GM18505 (cell line): ENCODE results near the gene TAX1BP3.
A peak's percentile ranks its signal among the peaks of the same experiment; 100 is the strongest.

Source experiments
- ATAC-seq: cut with Tn5 transposase; IDR thresholded peaks from one replicate; pipeline ENCODE4 v1.9.1; 2021; ENCODE audit not compliant: unreplicated experiment
- POLR2A ChIP-seq: IDR thresholded peaks from 4 replicates; pipeline ENCODE4 v1.6.1; 2011; ENCODE audit warnings: borderline replicate concordance; ENCODE audit not compliant: insufficient read depth, insufficient read length; ENCODE audit errors: extremely low read depth

Gene TAX1BP3

GRCh38 chr17:3636908-3637373 lies 31.4 kb downstream of the TAX1BP3 start:
- TF ChIP-seq POLR2A: no peak
- ATAC-seq: no peak

GRCh38 chr17:3636154-3636907 lies 32.0 kb downstream of the TAX1BP3 start, which contains the start of the genes CTNS and SHPK:
TSS of gene CTNS (plus strand) at chr17:3636760. CDS start at chr17:3640207, 3,447 bp downstream.
TSS of gene SHPK (minus strand) at chr17:3636250. CDS start at chr17:3636219, 31 bp downstream.
- TF ChIP-seq POLR2A: peak; percentile 81
- ATAC-seq: peak; percentile 91

DNA sequence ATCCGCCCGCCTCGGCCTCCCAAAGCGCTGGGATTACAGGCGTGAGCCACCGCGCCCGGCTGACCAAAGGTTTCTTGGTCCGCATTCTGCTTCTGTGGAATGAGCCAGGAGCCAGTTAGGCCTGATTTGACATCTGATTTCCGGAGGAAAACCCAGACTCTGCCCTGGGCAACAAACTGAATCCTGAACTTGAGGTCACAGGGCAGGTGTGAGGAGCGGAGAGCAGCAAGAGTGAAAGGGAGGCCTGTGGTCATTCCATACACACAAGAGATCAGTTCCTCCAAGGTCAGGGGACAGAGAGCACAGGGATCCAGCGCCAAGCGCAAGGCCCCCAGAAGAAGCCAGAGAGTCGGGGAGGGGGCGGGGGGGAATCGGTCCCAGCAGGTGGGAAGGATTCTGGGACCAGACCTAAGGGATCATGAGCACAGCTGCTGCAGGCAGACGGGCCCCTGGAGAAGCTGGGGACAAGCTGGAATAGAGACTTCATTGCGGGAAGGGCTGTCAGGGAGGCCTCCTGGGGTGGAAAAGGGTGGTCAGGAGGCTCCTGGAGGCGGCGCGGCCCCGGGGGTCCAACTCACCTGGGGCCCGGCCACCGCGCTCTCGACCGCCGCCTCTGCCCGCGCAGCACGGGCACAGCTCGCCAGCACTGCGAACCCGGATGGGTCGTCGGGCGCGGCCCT lies 32.8 kb downstream of the TAX1BP3 start:
- no peak for TF ChIP-seq POLR2A
- ATAC-seq: peak; percentile 26

DNA sequence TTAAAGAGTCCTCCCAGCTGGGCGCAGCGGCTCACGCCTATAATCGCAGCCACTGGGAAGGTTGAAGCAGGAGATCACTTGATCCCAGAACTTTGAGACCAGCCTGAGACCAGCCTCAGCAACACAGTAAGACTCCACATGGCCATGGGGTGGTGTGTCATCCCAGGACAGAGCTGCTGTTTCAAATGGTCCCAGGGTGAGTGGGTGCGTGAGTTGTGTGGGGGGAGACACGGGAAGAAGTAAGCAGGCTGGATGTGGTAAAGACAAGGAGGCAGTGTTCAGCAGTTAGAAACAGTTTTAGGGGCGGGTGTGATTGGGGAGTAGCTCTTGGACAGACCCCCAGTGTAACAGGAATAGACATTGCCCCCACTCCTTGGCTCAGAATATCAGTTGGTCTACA lies 36.1 kb downstream of the TAX1BP3 start:
- no peak for ATAC-seq
- TF ChIP-seq POLR2A: no peak

- no peak for ATAC-seq
- TF ChIP-seq POLR2A: no peak
Observed at GRCh38 chr17:3630781-3631180, 37.6 kb downstream of the TAX1BP3 start.

DNA sequence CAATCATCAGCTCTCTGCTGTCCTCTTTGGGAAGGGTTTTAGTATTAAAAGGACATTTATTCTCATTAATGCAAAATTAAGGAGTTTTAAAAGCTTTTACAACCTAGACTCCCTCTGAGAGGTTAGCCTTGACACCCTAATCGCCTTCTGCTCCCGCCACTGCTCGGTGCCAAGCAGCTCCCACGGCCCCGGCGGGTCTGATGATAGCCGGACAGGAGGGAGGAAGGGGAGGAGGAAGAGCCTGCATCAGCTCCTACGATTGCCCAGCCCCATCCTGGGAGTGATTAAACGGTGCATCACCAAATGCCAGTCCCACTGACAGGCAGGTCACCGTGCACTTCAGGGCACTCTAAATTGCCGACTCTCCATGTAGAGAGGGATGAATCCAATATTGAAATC lies 40.6 kb downstream of the TAX1BP3 start:
- ATAC-seq: no peak
- TF ChIP-seq POLR2A: no peak

- TF ChIP-seq POLR2A: no peak
- ATAC-seq: no peak
Observed at GRCh38 chr17:3626831-3627768, 41.3 kb downstream of the TAX1BP3 start.

- ATAC-seq: no peak
- no peak for TF ChIP-seq POLR2A
Observed at GRCh38 chr17:3622977-3623594, 45.3 kb downstream of the TAX1BP3 start.

- no peak for TF ChIP-seq POLR2A
- ATAC-seq: no peak
Observed at GRCh38 chr17:3621146-3621720, 47.1 kb downstream of the TAX1BP3 start.

GRCh38 chr17:3615160-3615870 lies 53.1 kb downstream of the TAX1BP3 start:
- TF ChIP-seq POLR2A: no peak
- no peak for ATAC-seq

GRCh38 chr17:3613124-3613523 lies 55.3 kb downstream of the TAX1BP3 start:
- ATAC-seq: no peak
- TF ChIP-seq POLR2A: no peak
